Neural progenitor cell (in vitro differentiated cells): Measurements from ENCODE around the gene INSR.

Experiments used
- CTCF ChIP-seq: fragments of 200-600 bp; sonication (generic); IDR thresholded peaks from 2 replicates; pipeline ENCODE4 v1.5.1; 2017; ENCODE audit warnings: antibody characterized with exemption, mild to moderate bottlenecking
- EZH2 ChIP-seq: fragments of 200-600 bp; sonication (generic); IDR thresholded peaks from 2 replicates; pipeline ENCODE4 v1.6.1; 2017; ENCODE audit warnings: antibody characterized with exemption, mild to moderate bottlenecking, moderate library complexity
- EZH2phosphoT487 ChIP-seq: fragments of 200-600 bp; sonication (generic); IDR thresholded peaks from 2 replicates; pipeline ENCODE4 v1.6.1; 2017; ENCODE audit warnings: antibody characterized with exemption

GRCh38 chr19:7177926-7178325 is 116.3 kb downstream of the INSR start:
- TF ChIP-seq CTCF (no peak), EZH2 (no peak), EZH2phosphoT487 (no peak)
